Neural cell (in vitro differentiated cells): ENCODE data around the gene NPLOC4. TPM values are rescaled to one million over a fixed set of nuclear protein-coding genes. Genes with fewer than 3 reads are reported as not detected.

Experiments
- H2AFZ ChIP-seq: fragments of 200-600, 300-800 bp; sonication (generic), shearing (Covaris generic); 2 replicates; pipeline ENCODE4 v1.6.0; 2014; ENCODE audit warnings: low read depth, mild to moderate bottlenecking, antibody characterized with exemption, low read length, moderate library complexity
- H3F3A ChIP-seq: fragments of 200-600 bp; shearing (Covaris generic); 2 replicates; pipeline ENCODE4 v1.6.1; 2016; ENCODE audit warnings: mild to moderate bottlenecking, moderate library complexity, mixed read lengths, antibody characterized with exemption, low read length; ENCODE audit not compliant: insufficient read depth, poor library complexity, severe bottlenecking
- H3K27ac ChIP-seq: fragments of 200-600, 300-800 bp; sonication (generic), shearing (Covaris generic); 2 replicates; pipeline ENCODE4 v1.5.1; 2014; ENCODE audit warnings: mild to moderate bottlenecking, low read length, moderate library complexity
- H3K27me3 ChIP-seq: fragments of 300-800, 200-600 bp; sonication (generic), shearing (Covaris generic); 2 replicates; pipeline ENCODE4 v1.6.0; 2014; ENCODE audit warnings: mild to moderate bottlenecking, low read depth, low read length, moderate library complexity; ENCODE audit not compliant: insufficient read depth
- H3K36me3 ChIP-seq: fragments of 300-800, 200-600 bp; sonication (generic), shearing (Covaris generic); 2 replicates; pipeline ENCODE4 v1.5.1; 2014; ENCODE audit warnings: mild to moderate bottlenecking, antibody characterized with exemption, low read length, moderate library complexity; ENCODE audit not compliant: insufficient read depth
- H3K4me2 ChIP-seq: fragments of 300-800, 200-600 bp; sonication (generic), shearing (Covaris generic); 2 replicates; pipeline ENCODE4 v1.6.0; 2014; ENCODE audit warnings: mild to moderate bottlenecking, low read length
- H3K4me3 ChIP-seq: fragments of 300-800, 200-600 bp; sonication (generic), shearing (Covaris generic); 2 replicates; pipeline ENCODE4 v1.5.1; 2014; ENCODE audit warnings: mild to moderate bottlenecking, low read length, moderate library complexity
- H3K79me2 ChIP-seq: fragments of 200-600 bp; shearing (Covaris generic); replicated peaks from 2 replicates; pipeline ENCODE4 v1.6.0; 2014; ENCODE audit warnings: mild to moderate bottlenecking, low read length, moderate library complexity; ENCODE audit not compliant: insufficient read depth
- H3K9ac ChIP-seq: fragments of 300-800, 200-600 bp; sonication (generic), shearing (Covaris generic); 2 replicates; pipeline ENCODE4 v1.6.1; 2016; ENCODE audit warnings: mild to moderate bottlenecking, low read length, mixed read lengths
- H3K9me2 ChIP-seq: fragments of 200-600 bp; shearing (Covaris generic); 2 replicates; pipeline ENCODE4 v1.6.1; 2016; ENCODE audit warnings: mild to moderate bottlenecking, low read length, mixed read lengths; ENCODE audit not compliant: insufficient read depth
- H3K9me3 ChIP-seq: fragments of 200-600, 300-800 bp; sonication (generic), shearing (Covaris generic); 2 replicates; pipeline ENCODE4 v1.6.1; 2016; ENCODE audit warnings: mild to moderate bottlenecking, mixed run types, low read length, moderate library complexity, mixed read lengths
- H4K20me1 ChIP-seq: fragments of 200-600 bp; shearing (Covaris generic); 2 replicates; pipeline ENCODE4 v1.6.1; 2016; ENCODE audit warnings: mild to moderate bottlenecking, mixed run types; ENCODE audit not compliant: insufficient read depth
- EP300 ChIP-seq: fragments of 450-650 bp; conservative IDR thresholded peaks from 2 replicates; pipeline ENCODE4 v1.6.1; 2014; ENCODE audit warnings: antibody characterized with exemption, mild to moderate bottlenecking, moderate library complexity; ENCODE audit not compliant: poor library complexity, severe bottlenecking
- EZH2 ChIP-seq: fragments of 200-600, 300-800 bp; shearing (Covaris generic), sonication (generic); IDR thresholded peaks from 2 replicates; pipeline ENCODE4 v1.6.1; 2014; ENCODE audit warnings: antibody characterized with exemption, low read length, borderline replicate concordance, mild to moderate bottlenecking; ENCODE audit not compliant: insufficient read depth, poor library complexity, severe bottlenecking
- MXI1 ChIP-seq: fragments of 450-650 bp; conservative IDR thresholded peaks from 2 replicates; pipeline ENCODE4 v1.6.1; 2014; ENCODE audit warnings: antibody characterized with exemption, mild to moderate bottlenecking; ENCODE audit not compliant: poor library complexity, severe bottlenecking
- POLR2AphosphoS5 ChIP-seq: IDR thresholded peaks from 2 replicates; pipeline ENCODE4 v1.6.1; 2012
- RAD21 ChIP-seq: fragments of 450-650 bp; conservative IDR thresholded peaks from 2 replicates; pipeline ENCODE4 v1.6.1; 2014; ENCODE audit warnings: antibody characterized with exemption, mild to moderate bottlenecking, moderate library complexity
- SMC3 ChIP-seq: fragments of 450-650 bp; conservative IDR thresholded peaks from 2 replicates; pipeline ENCODE4 v1.6.1; 2014; ENCODE audit warnings: antibody characterized with exemption, mild to moderate bottlenecking, moderate library complexity; ENCODE audit not compliant: poor library complexity
- TAF1 ChIP-seq: IDR thresholded peaks from 2 replicates; pipeline ENCODE4 v1.6.1; 2012; ENCODE audit warnings: low read depth
- polyA plus RNA-seq: library from polyadenylated mRNA; depleted of rRNA; stranded (reverse); fragments of >200 nt; gene quantifications from 2 replicates; pipeline ENCODE4 v1.2.3, GENCODE V29; 2014
- TF ChIP-seq, protein P1 (sequence below): fragments of 450-650 bp; IDR thresholded peaks from 2 replicates; pipeline ENCODE4 v1.5.1; 2014; ENCODE audit warnings: antibody characterized with exemption, mild to moderate bottlenecking, moderate library complexity; ENCODE audit not compliant: poor library complexity, severe bottlenecking
- TF ChIP-seq, protein P2 (sequence below): IDR thresholded peaks from 2 replicates; pipeline ENCODE4 v1.6.1; 2012; ENCODE audit warnings: borderline replicate concordance

The NPLOC4 gene
- polyA plus RNA-seq, 1 donor from 2014 or later = 32.3 TPM

DNA sequence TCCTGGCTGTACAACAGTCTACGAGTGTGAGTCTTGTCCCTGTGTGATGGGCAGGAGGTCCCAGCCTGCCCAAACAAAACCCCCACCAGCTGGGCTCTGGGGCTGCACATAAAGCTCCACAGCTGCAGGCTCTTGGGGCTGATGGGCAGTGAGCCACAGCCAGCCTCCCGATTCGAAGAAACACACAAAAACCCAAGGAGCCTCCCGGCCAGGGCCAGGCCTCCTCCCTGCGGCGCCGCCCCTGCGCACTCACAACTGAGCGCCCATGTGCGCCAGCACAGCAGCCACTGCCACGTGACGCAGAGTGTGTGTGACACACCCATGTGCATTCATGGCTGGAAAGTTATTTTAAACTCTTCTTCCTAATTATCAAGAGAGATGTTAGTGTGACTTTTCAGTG, 54.2 kb downstream of the NPLOC4 start:
- H3K9ac ChIP-seq = no peak overlapping the region
- TF ChIP-seq, protein P1, sequence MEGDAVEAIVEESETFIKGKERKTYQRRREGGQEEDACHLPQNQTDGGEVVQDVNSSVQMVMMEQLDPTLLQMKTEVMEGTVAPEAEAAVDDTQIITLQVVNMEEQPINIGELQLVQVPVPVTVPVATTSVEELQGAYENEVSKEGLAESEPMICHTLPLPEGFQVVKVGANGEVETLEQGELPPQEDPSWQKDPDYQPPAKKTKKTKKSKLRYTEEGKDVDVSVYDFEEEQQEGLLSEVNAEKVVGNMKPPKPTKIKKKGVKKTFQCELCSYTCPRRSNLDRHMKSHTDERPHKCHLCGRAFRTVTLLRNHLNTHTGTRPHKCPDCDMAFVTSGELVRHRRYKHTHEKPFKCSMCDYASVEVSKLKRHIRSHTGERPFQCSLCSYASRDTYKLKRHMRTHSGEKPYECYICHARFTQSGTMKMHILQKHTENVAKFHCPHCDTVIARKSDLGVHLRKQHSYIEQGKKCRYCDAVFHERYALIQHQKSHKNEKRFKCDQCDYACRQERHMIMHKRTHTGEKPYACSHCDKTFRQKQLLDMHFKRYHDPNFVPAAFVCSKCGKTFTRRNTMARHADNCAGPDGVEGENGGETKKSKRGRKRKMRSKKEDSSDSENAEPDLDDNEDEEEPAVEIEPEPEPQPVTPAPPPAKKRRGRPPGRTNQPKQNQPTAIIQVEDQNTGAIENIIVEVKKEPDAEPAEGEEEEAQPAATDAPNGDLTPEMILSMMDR = no peak
- no peak for TF ChIP-seq EP300
- TF ChIP-seq MXI1 = no peak
- no peak for TF ChIP-seq POLR2AphosphoS5
- TF ChIP-seq SMC3 = no peak
- TF ChIP-seq, protein P2, sequence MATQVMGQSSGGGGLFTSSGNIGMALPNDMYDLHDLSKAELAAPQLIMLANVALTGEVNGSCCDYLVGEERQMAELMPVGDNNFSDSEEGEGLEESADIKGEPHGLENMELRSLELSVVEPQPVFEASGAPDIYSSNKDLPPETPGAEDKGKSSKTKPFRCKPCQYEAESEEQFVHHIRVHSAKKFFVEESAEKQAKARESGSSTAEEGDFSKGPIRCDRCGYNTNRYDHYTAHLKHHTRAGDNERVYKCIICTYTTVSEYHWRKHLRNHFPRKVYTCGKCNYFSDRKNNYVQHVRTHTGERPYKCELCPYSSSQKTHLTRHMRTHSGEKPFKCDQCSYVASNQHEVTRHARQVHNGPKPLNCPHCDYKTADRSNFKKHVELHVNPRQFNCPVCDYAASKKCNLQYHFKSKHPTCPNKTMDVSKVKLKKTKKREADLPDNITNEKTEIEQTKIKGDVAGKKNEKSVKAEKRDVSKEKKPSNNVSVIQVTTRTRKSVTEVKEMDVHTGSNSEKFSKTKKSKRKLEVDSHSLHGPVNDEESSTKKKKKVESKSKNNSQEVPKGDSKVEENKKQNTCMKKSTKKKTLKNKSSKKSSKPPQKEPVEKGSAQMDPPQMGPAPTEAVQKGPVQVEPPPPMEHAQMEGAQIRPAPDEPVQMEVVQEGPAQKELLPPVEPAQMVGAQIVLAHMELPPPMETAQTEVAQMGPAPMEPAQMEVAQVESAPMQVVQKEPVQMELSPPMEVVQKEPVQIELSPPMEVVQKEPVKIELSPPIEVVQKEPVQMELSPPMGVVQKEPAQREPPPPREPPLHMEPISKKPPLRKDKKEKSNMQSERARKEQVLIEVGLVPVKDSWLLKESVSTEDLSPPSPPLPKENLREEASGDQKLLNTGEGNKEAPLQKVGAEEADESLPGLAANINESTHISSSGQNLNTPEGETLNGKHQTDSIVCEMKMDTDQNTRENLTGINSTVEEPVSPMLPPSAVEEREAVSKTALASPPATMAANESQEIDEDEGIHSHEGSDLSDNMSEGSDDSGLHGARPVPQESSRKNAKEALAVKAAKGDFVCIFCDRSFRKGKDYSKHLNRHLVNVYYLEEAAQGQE = no peak
- no peak for TF ChIP-seq RAD21
- no peak for TF ChIP-seq TAF1
- no peak for TF ChIP-seq EZH2
- H3K4me2 ChIP-seq = no peak overlapping the region
- no peaks in the 10 kb centered on the region for H3K79me2 ChIP-seq
- no peak overlapping the region for H3K27ac ChIP-seq
- H3K27me3 ChIP-seq = no peaks in the 10 kb centered on the region
- H3K9me3 ChIP-seq = no peaks in the 10 kb centered on the region
- no peak overlapping the region for H2AFZ ChIP-seq
- H3K4me3 ChIP-seq = no peak overlapping the region
- H3F3A ChIP-seq = no peaks in the 10 kb centered on the region
- H4K20me1 ChIP-seq = no peaks in the 10 kb centered on the region
- no peaks in the 10 kb centered on the region for H3K9me2 ChIP-seq
- peaks cover 4% of the 10 kb centered on the region for H3K36me3 ChIP-seq

DNA sequence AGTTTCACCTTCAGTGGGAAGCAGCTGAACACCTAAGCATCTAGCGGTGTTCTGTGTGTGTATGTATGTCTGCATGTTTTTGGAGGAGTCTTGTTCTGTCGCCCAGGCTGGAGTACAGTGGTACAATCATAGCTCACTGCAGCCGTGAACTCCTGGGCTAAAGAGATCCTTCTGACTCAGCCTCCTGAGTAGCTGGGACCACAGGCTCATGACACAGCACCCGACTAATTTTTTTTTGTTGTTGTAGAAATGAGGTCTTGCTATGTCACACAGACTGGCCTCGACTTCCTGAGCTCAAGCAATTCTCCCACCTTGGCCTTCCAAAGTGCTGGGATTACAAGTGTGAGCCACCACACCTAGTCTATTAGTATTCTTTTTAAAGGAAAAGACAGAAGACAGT, 54.6 kb downstream of the NPLOC4 start:
- no peak overlapping the region for H3K4me2 ChIP-seq
- H2AFZ ChIP-seq = no peak overlapping the region
- H3K9me2 ChIP-seq = no peaks in the 10 kb centered on the region
- no peak overlapping the region for H3K4me3 ChIP-seq
- no peaks in the 10 kb centered on the region for H3K27me3 ChIP-seq
- TF ChIP-seq SMC3 (no peak), EZH2 (no peak), RAD21 (no peak), MXI1 (no peak)
- TF ChIP-seq, protein P1 = no peak
- TF ChIP-seq, protein P2 = no peak
- H3K27ac ChIP-seq = no peak overlapping the region
- no peaks in the 10 kb centered on the region for H3K9me3 ChIP-seq
- peaks cover 4% of the 10 kb centered on the region for H3K36me3 ChIP-seq
- no peak overlapping the region for H3K9ac ChIP-seq
- H4K20me1 ChIP-seq = no peaks in the 10 kb centered on the region
- H3K79me2 ChIP-seq = no peaks in the 10 kb centered on the region
- H3F3A ChIP-seq = no peaks in the 10 kb centered on the region
